GM21825 (cell line): ENCODE data around the gene AKNA.
"Not testable (repeated sequence)": the region's sequence is repeated elsewhere in the genome, so short reads cannot be mapped to it uniquely, and the experiment has no call there.

Source experiments
- ATAC-seq: cut with Tn5 transposase; IDR thresholded peaks from one replicate; pipeline ENCODE4 v1.9.1; 2021; ENCODE audit warnings: mild to moderate bottlenecking, moderate library complexity; ENCODE audit not compliant: unreplicated experiment

The AKNA gene

GRCh38 chr9:114342755-114343440 is 44.9 kb downstream of the AKNA start:
- ATAC-seq: no peak

GRCh38 chr9:114341991-114342390 is 45.8 kb downstream of the AKNA start:
- no peak for ATAC-seq

DNA sequence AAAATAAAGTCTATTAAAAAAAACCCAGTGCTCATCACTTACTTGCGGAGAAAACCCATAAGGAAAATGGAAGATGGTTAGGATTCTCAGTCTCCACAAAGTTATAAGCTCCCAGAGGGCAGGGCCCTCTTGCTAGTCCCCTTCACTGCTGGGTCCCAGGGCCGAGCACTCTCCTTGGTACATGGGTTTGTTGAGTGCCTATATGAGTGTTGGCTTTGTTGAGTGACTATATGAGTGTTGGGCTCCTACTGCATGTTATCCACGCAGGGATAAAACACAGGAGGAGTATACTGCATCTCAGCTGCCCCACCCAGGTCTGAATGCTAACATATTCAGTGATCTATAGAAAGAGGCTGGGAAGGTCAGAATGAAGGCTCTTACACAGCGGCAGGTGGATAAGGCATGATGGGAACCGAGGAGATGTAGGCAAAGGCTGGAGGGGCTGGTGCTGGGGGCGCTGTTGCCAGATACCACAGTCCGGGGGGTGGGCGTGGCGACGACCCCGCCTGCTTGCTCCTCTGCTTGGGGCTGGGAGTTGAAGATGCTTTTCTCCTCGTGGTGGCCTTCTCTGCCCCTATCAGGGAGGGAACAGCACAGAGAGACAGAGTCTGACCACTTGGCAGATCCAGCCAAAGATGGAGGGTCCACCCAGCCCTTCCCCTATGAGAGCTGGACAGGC is 46.5 kb downstream of the AKNA start:
- no peak for ATAC-seq

GRCh38 chr9:114339130-114339908 is 48.5 kb downstream of the AKNA start:
- no peak for ATAC-seq

- ATAC-seq: no peak
Measured at GRCh38 chr9:114338187-114338586, 49.6 kb downstream of the AKNA start.

GRCh38 chr9:114336699-114337395 is 50.9 kb downstream of the AKNA start:
- no peak for ATAC-seq

DNA sequence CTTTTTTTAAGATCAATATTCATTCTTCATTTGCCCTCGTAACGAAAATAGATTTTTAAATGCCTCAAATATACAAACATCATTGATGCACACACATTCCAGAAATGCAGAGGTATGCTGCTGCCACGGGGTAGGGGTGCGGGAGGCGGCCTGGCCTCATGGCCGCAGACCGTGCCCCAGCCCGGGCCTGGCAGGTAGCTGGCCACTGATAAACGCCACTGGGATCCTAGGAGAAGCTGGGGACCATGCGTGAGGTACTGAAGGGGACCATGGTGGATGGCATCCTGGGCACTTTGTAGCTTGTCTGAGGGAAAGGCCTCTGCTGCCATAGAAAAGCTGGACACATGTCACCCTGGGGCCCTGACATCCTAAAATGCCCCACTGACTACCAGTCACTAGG is 51.6 kb downstream of the AKNA start:
- no peak for ATAC-seq

DNA sequence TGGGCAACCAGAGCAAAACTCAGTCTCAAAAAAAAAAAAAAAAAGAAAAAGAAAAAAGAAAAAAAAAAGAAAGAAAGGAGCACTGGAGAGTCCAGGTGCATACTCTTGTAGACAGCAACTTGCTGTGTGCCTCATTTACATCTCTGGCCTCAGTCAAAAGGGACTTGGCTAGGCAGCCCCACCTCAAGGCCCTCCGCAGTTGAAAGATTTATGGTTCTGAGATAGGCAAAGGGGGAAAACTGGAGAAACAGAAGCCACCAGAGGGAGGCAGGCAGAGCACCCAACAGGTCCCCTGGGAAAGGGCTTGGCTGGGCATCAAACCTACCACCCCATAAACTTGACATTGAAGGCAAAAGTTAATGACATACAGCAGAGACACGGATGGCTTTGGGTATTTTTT is 52.0 kb downstream of the AKNA start:
- no peak for ATAC-seq

DNA sequence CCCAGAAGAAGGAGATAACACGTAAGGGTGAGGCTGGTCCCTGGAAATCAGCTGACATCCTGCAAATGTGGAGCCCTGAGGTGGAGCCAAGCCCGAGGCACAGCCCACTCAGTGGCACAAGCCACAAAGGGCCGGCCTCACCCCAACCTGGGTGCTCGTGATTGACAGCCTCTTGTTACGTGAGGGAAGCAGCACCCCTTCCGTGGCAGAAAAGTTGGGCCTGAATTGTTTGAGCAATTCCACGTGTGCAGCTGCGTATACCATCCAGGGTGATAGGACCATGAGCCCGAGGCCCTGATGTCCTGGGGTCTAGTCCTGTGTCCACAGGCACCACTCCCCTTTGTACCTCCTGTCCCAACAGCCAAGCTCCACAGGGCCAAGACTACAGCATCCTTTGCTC is 53.3 kb downstream of the AKNA start:
- no peak for ATAC-seq

GRCh38 chr9:114333718-114334117 is 54.1 kb downstream of the AKNA start:
- not testable (repeated sequence) for ATAC-seq

DNA sequence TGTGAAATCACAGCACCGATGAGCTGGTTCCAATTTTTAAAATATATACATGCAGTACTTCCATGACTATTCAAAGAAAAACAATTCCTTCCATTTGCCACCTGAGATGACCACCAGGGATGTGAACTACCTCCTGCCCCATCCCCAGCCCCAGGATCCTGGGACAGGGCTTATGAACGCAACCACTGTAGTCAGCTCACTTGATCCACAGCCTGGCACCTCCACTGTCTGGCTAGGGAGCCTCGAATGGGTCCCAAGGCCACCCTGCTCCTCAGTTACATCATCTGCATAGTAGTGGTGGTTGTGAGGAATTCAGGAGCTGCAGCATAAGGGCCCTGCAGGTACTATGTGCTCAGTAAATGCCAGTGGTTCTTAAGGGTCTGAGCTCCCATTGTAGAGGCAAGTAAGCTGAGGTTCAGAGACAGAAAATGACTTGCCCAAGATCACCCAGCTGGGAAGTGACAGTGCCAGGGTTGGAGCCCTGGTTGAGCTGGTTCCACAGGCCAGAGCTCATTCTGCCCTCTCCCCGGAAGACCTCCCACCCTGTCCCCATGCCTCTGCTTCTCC is 55.2 kb downstream of the AKNA start:
- ATAC-seq: not testable (repeated sequence)

DNA sequence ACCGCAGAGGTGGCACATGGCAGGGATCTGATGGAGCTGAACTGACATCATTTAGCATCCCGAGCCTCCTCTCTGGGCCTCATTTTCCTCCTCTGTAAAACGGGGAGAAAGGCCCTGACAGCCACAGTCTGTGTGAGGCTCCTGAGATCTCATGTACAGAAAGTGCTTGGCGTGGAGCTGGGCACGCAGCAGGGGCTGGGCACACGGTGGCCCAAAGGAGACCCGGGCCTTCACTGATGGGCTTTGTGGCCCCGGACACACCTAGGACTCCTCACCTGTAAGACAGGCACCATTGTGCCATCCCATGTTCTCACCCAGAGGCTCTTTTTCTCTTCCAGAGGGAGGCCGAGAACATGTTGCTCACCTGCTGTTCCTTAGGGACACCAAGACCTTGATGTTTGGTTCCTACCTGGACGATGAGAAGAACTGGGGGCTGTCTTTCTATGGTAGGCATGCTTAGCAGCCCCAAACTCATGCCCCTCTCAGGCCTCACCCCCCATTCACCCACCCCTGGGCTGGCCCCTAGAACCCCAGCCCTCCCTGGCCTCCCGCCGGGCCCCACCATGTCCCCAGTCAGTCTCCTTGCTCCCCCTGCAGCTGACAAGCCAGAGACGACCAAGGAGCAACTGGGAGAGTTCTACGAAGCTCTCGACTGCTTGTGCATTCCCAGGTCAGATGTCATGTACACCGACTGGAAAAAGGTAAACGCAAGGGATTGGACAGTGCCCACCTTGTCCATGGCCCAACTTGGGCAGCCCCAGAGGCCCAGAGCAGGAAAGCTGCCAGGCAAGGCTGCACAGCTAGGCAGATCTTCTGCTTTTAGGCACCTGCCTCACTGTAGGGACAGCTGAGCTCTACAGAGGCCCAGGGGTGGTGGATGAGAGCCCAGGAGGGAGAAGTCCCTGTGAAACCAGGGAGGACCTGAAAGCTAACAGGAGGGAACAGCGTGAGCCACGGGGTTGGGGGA is 56.3 kb downstream of the AKNA start:
- not testable (repeated sequence) for ATAC-seq

GRCh38 chr9:114330636-114331035 is 57.1 kb downstream of the AKNA start:
- ATAC-seq: no peak

- not testable (repeated sequence) for ATAC-seq
Measured at GRCh38 chr9:114329625-114330022, 58.2 kb downstream of the AKNA start, which contains the start of gene ORM2. ORM2 (plus strand) TSS chr9:114329869; CDS start chr9:114329905, 36 bp downstream.

DNA sequence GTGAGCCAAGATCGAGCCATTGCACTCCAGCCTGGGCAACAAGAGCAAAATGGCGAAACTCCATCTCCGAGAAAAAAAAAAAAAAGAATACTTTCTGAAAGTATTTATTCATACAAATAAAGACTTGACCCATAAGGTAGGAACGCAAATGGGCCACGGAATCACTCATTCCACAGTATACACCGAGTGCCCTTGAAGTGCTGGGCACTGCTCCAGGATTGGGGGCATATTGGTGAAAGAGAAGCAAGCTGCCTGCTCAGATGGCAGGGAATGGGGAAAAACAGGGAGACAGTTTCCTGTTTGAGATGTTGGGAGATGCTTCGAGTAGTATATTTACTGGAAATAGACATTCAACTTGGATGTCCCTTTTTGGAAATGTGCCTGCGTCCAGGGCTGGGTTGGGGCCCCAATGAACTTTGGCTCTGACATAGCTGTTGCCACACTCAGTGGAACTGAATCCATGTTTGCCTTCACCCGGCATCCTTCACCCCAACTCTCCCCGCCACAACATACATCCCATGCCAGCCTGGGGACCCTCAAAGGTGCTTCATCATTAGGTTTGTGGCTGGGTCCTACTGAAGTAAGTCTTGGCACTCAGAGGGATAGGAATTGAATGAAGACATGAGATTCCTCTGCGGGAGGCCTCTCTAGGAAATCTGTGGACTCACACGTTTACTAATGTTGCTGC is 58.7 kb downstream of the AKNA start:
- not testable (repeated sequence) for ATAC-seq

DNA sequence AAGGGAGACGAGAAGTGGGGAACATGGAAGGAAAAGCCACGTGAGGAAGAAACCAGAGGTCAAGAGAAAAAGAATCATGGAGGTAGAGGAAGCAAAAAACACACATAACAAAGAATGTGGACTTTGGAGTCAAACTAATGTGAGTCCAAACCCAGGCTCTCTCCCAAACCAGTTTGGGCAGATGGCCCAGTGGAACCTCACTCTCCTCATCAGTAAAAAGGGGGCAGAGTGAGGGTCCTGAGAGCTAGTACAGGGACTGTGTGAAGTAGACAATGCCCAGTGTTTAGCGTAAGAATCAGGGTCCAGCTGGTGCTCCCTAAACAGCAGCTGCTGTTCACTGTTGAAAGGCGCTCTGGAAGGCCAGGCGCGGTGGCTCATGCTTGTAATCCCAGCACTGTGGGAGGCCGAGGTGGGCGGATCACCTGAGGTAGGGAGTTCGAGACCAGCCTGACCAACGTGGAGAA is 59.4 kb downstream of the AKNA start:
- not testable (repeated sequence) for ATAC-seq

DNA sequence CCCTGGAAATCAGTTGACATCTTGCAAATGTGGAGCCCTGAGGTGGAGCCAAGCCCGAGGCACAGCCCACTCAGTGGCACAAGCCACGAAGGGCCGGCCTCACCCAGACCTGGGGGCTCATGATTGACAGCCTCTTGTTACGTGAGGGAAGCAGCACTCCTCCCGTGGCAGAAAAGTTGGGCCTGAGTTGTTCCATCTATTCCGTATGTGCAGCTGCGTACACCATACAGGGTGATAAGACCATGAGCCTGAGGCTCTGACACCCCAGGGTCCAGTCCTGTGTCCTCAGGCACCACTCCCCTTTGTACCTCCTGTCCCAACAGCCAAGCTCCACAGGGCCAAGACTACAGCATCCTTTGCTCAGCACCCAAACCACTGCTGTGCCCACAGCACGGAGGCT is 60.0 kb downstream of the AKNA start:
- ATAC-seq: no peak

- ATAC-seq: not testable (repeated sequence)
Measured at GRCh38 chr9:114325684-114326254, 62.0 kb downstream of the AKNA start.

DNA sequence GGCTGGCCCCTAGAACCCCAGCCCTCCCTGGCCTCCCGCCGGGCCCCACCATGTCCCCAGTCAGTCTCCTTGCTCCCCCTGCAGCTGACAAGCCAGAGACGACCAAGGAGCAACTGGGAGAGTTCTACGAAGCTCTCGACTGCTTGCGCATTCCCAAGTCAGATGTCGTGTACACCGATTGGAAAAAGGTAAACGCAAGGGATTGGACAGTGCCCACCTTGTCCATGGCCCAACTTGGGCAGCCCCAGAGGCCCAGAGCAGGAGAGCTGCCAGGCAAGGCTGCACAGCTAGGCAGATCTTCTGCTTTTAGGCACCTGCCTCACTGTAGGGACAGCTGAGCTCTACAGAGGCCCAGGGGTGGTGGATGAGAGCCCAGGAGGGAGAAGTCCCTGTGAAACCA is 62.8 kb downstream of the AKNA start:
- ATAC-seq: not testable (repeated sequence)
